ENCODE data around the gene PLD3. TPM values are rescaled to one million over a fixed set of nuclear protein-coding genes. Genes with fewer than 3 reads are reported as not detected.
"Not testable (repeated sequence)": the region's sequence is repeated elsewhere in the genome, so short reads cannot be mapped to it uniquely, and the experiment has no call there.

Gene PLD3
- total RNA-seq, 2 donors from 2014 or later, result 177 to 240 TPM

- no peak overlapping the region for H3K4me3 ChIP-seq (ENCODE audit: low read length)
- H3K9me3 ChIP-seq (ENCODE audit: control insufficient read depth, low read length), result no peaks in the 10 kb centered on the region
- no peak overlapping the region for H3K27ac Mint-ChIP-seq
- H3K36me3 Mint-ChIP-seq (ENCODE audit: low read depth), result no peaks in the 10 kb centered on the region
- WGBS, 2 experiments (ENCODE audit: insufficient coverage in 1 of 2, insufficient read length in 1 of 2), result 89 to 90% methylated on average over 12 to 22 of the region's 22 CpGs
- peaks cover 2% of the 10 kb centered on the region for H3K27me3 Mint-ChIP-seq (ENCODE audit: insufficient read depth)
- TF ChIP-seq CTCF (conservative IDR thresholded peaks at IDR 0.05), result no peak
- no peaks in the 10 kb centered on the region for H3K36me3 ChIP-seq (ENCODE audit: control insufficient read depth, insufficient read depth, low read length)
- no peak overlapping the region for H3K9ac ChIP-seq (ENCODE audit: extremely low read depth, low read length, poor library complexity, severe bottlenecking)
- H3K4me3 Mint-ChIP-seq, result no peak overlapping the region
- H3K4me1 Mint-ChIP-seq, result peaks cover 1% of the 10 kb centered on the region
- no peaks in the 10 kb centered on the region for H3K27me3 ChIP-seq (ENCODE audit: control insufficient read depth, insufficient read depth, low read length, poor library complexity, severe bottlenecking)
- no peaks in the 10 kb centered on the region for H3K4me1 ChIP-seq (ENCODE audit: control insufficient read depth, insufficient read depth, low read length)
- DNase-seq, result peak; percentile 48
- no peak overlapping the region for H3K27ac ChIP-seq (ENCODE audit: low read depth, low read length)
- no peaks in the 10 kb centered on the region for H3K9me3 Mint-ChIP-seq
Measured at GRCh38 chr19:40407714-40408597, 59.5 kb downstream of the PLD3 start.

DNA sequence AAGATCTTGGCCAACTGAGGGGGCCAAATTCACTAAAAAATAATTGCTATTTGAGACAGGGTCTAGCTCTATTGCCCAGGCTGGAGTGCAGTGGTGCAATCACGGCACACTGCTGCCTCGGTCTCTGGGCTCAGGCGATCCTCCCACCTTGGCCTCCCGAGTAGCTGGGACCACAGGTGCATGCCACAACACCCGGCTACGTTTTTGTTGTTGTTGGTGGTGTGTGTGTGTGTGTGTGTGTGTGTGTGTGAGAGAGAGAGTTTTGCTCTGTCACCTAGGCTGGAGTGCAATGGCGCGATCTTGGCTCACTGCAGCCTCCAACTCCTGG is 60.1 kb downstream of the PLD3 start:
- DNase-seq; H3K4me1 ChIP-seq (ENCODE audit: control insufficient read depth, insufficient read depth, low read length); H3K27me3 ChIP-seq (ENCODE audit: control insufficient read depth, insufficient read depth, low read length, poor library complexity, severe bottlenecking); H3K4me3 Mint-ChIP-seq; H3K36me3 ChIP-seq (ENCODE audit: control insufficient read depth, insufficient read depth, low read length); H3K4me1 Mint-ChIP-seq; H3K36me3 Mint-ChIP-seq (ENCODE audit: low read depth); H3K27ac Mint-ChIP-seq; H3K27ac ChIP-seq (ENCODE audit: low read depth, low read length); H3K9ac ChIP-seq (ENCODE audit: extremely low read depth, low read length, poor library complexity, severe bottlenecking); H3K27me3 Mint-ChIP-seq (ENCODE audit: insufficient read depth); H3K9me3 Mint-ChIP-seq; H3K9me3 ChIP-seq (ENCODE audit: control insufficient read depth, low read length); H3K4me3 ChIP-seq (ENCODE audit: low read length): not testable (repeated sequence)
- 71 to 93% methylated on average over 2 to 8 of the region's 8 CpGs for WGBS, 2 experiments (ENCODE audit: insufficient coverage in 1 of 2, insufficient read length in 1 of 2)

- DNase-seq, result peak; percentile 72
- Mint-ChIP-seq H3K4me3 (no peak overlapping the region), H3K27me3 (ENCODE audit: insufficient read depth) (no peaks in the 10 kb centered on the region), H3K36me3 (ENCODE audit: low read depth) (no peaks in the 10 kb centered on the region), H3K4me1 (peaks cover 5% of the 10 kb centered on the region), H3K9me3 (no peaks in the 10 kb centered on the region), H3K27ac (no peak overlapping the region)
- no peak for TF ChIP-seq CTCF (conservative IDR thresholded peaks at IDR 0.05)
- Histone ChIP-seq H3K27ac (ENCODE audit: low read depth, low read length) (peak overlapping the region; percentile 38), H3K9ac (ENCODE audit: extremely low read depth, low read length, poor library complexity, severe bottlenecking) (no peak overlapping the region), H3K9me3 (ENCODE audit: control insufficient read depth, low read length) (no peaks in the 10 kb centered on the region), H3K27me3 (ENCODE audit: control insufficient read depth, insufficient read depth, low read length, poor library complexity, severe bottlenecking) (no peaks in the 10 kb centered on the region), H3K4me1 (ENCODE audit: control insufficient read depth, insufficient read depth, low read length) (no peaks in the 10 kb centered on the region), H3K36me3 (ENCODE audit: control insufficient read depth, insufficient read depth, low read length) (no peaks in the 10 kb centered on the region), H3K4me3 (ENCODE audit: low read length) (no peak overlapping the region)
- WGBS, 2 experiments (ENCODE audit: insufficient coverage in 1 of 2, insufficient read length in 1 of 2), result 56 to 73% methylated on average over 3 to 9 of the region's 9 CpGs
Measured at GRCh38 chr19:40410030-40410389, 61.5 kb downstream of the PLD3 start.
